HepG2 (cell line): ENCODE measurements around the gene USP36. TPM values are rescaled to one million over a fixed set of nuclear protein-coding genes. Genes with fewer than 3 reads are reported as not detected.

Experiments
- BHLHE40 ChIP-seq: IDR thresholded peaks from 2 replicates; pipeline ENCODE4 v1.6.1; 2011; ENCODE audit warnings: low read length, improper control_type of control experiment
- FOXO1 ChIP-seq: sonication (generic); formaldehyde crosslinking; IDR thresholded peaks from 2 replicates; pipeline ENCODE4 v1.4.0; 2020; ENCODE audit warnings: missing genetic modification reagents
- GTF3A ChIP-seq: sonication (generic); formaldehyde crosslinking; conservative IDR thresholded peaks from 2 replicates; pipeline ENCODE4 v1.4.0; 2020; ENCODE audit warnings: mild to moderate bottlenecking, missing genetic modification reagents
- HNF4G ChIP-seq, 2 experiments: sonication (generic) in 1 of 2; formaldehyde crosslinking in 1 of 2; IDR thresholded peaks; 2 replicates each; pipeline versions ENCODE4 v1.4.0 to v1.6.1; 2011 to 2020; ENCODE audit warnings: borderline replicate concordance in 2 of 2, low read depth in 2 of 2, mild to moderate bottlenecking in 2 of 2, low read length in 1 of 2, missing genetic modification reagents in 1 of 2, moderate library complexity in 1 of 2
- NFIC ChIP-seq: IDR thresholded peaks from 2 replicates; pipeline ENCODE4 v1.6.1; 2012; ENCODE audit warnings: mild to moderate bottlenecking, low read length, inconsistent platforms
- NR2F1 ChIP-seq, 2 experiments: fragments of 450-650 bp in 1 of 2; formaldehyde crosslinking in 1 of 2; IDR thresholded peaks; 2 replicates each; pipeline versions ENCODE4 v1.5.0 to v1.6.1; 2016 to 2020; ENCODE audit warnings: mild to moderate bottlenecking in 1 of 2, missing compliant biosample characterization in 1 of 2, missing genetic modification reagents in 1 of 2, moderate library complexity in 1 of 2
- PRPF4 ChIP-seq: fragments of 200-400 bp; formaldehyde crosslinking; IDR thresholded peaks from 2 replicates; pipeline ENCODE4 v1.6.1; 2016; ENCODE audit warnings: low read length, low read depth; ENCODE audit not compliant: poor library complexity, severe bottlenecking
- PTBP1 ChIP-seq: fragments of 200-400 bp; formaldehyde crosslinking; IDR thresholded peaks from 2 replicates; pipeline ENCODE4 v1.6.1; 2018; ENCODE audit warnings: low read length, low read depth; ENCODE audit not compliant: poor library complexity, severe bottlenecking
- RNF2 ChIP-seq: fragments of 450-650 bp; conservative IDR thresholded peaks from 2 replicates; pipeline ENCODE4 v1.6.1; 2016; ENCODE audit warnings: low read depth
- SIN3B ChIP-seq: fragments of 150-350 bp; IDR thresholded peaks from 2 replicates; pipeline ENCODE4 v1.6.1; 2014; ENCODE audit warnings: low read length
- ZNF121 ChIP-seq: sonication (generic); formaldehyde crosslinking; IDR thresholded peaks from 2 replicates; pipeline ENCODE4 v1.5.0; 2020; ENCODE audit warnings: mild to moderate bottlenecking, missing genetic modification reagents
- ZNF143 ChIP-seq: sonication (generic); formaldehyde crosslinking; IDR thresholded peaks from 2 replicates; pipeline ENCODE4 v1.4.0; 2020; ENCODE audit warnings: missing genetic modification reagents
- ZNF224 ChIP-seq: sonication (generic); formaldehyde crosslinking; IDR thresholded peaks from 2 replicates; pipeline ENCODE4 v1.5.0; 2020; ENCODE audit warnings: mild to moderate bottlenecking, missing genetic modification reagents
- ZNF24 ChIP-seq: fragments of 450-650 bp; IDR thresholded peaks from 2 replicates; pipeline ENCODE4 v1.6.1; 2017; ENCODE audit warnings: antibody characterized with exemption, mild to moderate bottlenecking
- ZNF263 ChIP-seq: sonication (generic); formaldehyde crosslinking; IDR thresholded peaks from 2 replicates; pipeline ENCODE4 v1.4.0; 2020; ENCODE audit warnings: missing genetic modification reagents
- ZNF33A ChIP-seq: sonication (generic); formaldehyde crosslinking; IDR thresholded peaks from 2 replicates; pipeline ENCODE4 v1.5.1; 2020; ENCODE audit warnings: missing genetic modification reagents, mild to moderate bottlenecking, moderate library complexity, borderline replicate concordance
- ZNF44 ChIP-seq: sonication (generic); formaldehyde crosslinking; IDR thresholded peaks from 2 replicates; pipeline ENCODE4 v1.5.1; 2020; ENCODE audit warnings: mild to moderate bottlenecking, missing genetic modification reagents
- polyA plus RNA-seq, 8 experiments: library from polyadenylated mRNA; depleted of rRNA in 3 of 8; stranded (reverse) in 7 of 8; unstranded in 1 of 8; fragments of >200 nt; fragmentation: Illumina TruSeq in 4 of 8; extraction: Trizol in 4 of 8; gene quantifications; 2 replicates each; pipeline versions ENCODE4 v1.2.1 to v1.2.3, GENCODE V29; 2011 to 2016; ENCODE audit warnings: low read depth in 4 of 8, missing spikeins in 1 of 8, mixed read lengths in 1 of 8; ENCODE audit not compliant: insufficient read depth in 1 of 8
- total RNA-seq, 5 experiments: library from RNA; depleted of rRNA; stranded (reverse); fragments of >200 nt; fragmentation: Illumina TruSeq; extraction: Trizol; gene quantifications; 2 replicates each; pipeline ENCODE4 v1.2.3, GENCODE V29; 2016; ENCODE audit warnings: low read depth in 1 of 5
- TF ChIP-seq, protein P1 (sequence below): sonication (generic); formaldehyde crosslinking; IDR thresholded peaks from 2 replicates; pipeline ENCODE4 v1.4.0; 2020; ENCODE audit warnings: missing genetic modification reagents, mild to moderate bottlenecking, borderline replicate concordance
- TF ChIP-seq, protein P2 (sequence below): sonication (generic); formaldehyde crosslinking; conservative IDR thresholded peaks from 2 replicates; pipeline ENCODE4 v1.4.0; 2020; ENCODE audit warnings: missing genetic modification reagents
- TF ChIP-seq, protein P3 (sequence below): sonication (generic); formaldehyde crosslinking; IDR thresholded peaks from 2 replicates; pipeline ENCODE4 v1.5.0; 2020; ENCODE audit warnings: missing genetic modification reagents
- TF ChIP-seq, protein P4 (sequence below): sonication (generic); formaldehyde crosslinking; IDR thresholded peaks from 2 replicates; pipeline ENCODE4 v1.5.0; 2020; ENCODE audit warnings: mild to moderate bottlenecking, missing genetic modification reagents, borderline replicate concordance
- TF ChIP-seq, protein P5 (sequence below): sonication (generic); formaldehyde crosslinking; IDR thresholded peaks from 2 replicates; pipeline ENCODE4 v1.4.0; 2020; ENCODE audit warnings: missing genetic modification reagents

Gene USP36
- total and polyA plus RNA-seq, 2 of the 13 experiments (the other 11 are each of a cell fraction or from before 2014, with no cell fraction given) = 29.6 to 45.9 TPM

DNA sequence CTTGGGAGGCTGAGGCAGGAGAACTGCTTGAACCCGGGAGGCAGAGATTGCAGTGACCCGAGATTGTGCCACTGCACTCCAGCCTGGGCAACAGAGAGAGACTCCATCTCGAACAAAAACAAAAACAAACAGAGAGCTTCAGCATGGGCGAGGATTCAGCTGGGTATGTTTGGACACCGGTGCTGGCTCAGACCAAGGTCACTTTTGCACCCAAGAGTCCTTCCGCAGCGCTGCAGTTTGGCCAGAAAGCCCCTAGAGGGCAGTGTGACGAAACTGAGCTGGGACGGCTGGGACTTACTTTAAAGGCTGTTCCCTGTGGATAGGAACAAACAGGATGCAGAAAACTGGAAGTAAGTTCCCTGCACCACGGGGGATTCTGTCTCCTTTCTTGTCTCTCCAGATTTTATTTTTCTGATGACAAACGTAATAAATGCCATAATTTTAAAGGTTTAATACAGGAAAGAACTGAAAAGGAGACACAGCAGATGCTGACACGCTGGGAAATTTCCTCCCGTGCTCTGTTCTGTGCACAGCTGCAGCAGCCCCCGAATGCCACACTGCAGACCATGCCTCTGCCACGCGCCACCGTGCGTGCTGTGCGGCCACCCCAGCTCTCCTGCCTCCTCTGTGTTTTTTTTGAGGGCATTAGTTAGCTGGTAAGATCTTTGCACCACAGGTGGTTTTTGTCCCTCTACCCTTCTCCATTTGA lies 25.2 kb upstream of the USP36 start (continued):
- TF ChIP-seq, protein P1, sequence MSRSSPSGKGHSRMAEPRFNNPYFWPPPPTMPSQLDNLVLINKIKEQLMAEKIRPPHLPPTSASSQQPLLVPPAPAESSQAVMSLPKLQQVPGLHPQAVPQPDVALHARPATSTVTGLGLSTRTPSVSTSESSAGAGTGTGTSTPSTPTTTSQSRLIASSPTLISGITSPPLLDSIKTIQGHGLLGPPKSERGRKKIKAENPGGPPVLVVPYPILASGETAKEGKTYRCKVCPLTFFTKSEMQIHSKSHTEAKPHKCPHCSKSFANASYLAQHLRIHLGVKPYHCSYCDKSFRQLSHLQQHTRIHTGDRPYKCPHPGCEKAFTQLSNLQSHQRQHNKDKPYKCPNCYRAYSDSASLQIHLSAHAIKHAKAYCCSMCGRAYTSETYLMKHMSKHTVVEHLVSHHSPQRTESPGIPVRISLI (CRISPR knock-in tag) = peak; percentile 41
- TF ChIP-seq, protein P2, sequence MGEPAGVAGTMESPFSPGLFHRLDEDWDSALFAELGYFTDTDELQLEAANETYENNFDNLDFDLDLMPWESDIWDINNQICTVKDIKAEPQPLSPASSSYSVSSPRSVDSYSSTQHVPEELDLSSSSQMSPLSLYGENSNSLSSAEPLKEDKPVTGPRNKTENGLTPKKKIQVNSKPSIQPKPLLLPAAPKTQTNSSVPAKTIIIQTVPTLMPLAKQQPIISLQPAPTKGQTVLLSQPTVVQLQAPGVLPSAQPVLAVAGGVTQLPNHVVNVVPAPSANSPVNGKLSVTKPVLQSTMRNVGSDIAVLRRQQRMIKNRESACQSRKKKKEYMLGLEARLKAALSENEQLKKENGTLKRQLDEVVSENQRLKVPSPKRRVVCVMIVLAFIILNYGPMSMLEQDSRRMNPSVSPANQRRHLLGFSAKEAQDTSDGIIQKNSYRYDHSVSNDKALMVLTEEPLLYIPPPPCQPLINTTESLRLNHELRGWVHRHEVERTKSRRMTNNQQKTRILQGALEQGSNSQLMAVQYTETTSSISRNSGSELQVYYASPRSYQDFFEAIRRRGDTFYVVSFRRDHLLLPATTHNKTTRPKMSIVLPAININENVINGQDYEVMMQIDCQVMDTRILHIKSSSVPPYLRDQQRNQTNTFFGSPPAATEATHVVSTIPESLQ (CRISPR knock-in tag) = no peak
- TF ChIP-seq PTBP1 = no peak
- TF ChIP-seq HNF4G (IDR thresholded peaks at IDR 0.05; ENCODE audit: borderline replicate concordance, low read depth, low read length) = no peak
- no peak for TF ChIP-seq HNF4G (CRISPR knock-in tag; IDR thresholded peaks at IDR 0.05; ENCODE audit: borderline replicate concordance, low read depth)
- TF ChIP-seq ZNF143 (CRISPR knock-in tag) = peak; percentile 44; the same call in 1 of the 2 replicates
- no peak for TF ChIP-seq SIN3B
- no peak for TF ChIP-seq RNF2
- no peak for TF ChIP-seq ZNF44 (CRISPR knock-in tag)
- TF ChIP-seq PRPF4 = no peak
- TF ChIP-seq, protein P3, sequence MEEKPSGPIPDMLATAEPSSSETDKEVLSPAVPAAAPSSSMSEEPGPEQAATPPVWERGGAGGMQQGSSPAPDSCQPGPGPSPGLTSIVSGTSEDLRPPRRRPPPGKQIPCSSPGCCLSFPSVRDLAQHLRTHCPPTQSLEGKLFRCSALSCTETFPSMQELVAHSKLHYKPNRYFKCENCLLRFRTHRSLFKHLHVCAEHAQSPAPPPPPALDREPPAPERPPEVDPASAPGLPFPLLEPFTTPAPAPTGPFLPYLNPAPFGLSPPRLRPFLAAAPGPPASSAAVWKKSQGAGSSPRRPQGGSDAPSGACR = no peak; the same call in 1 of the 2 replicates
- TF ChIP-seq NFIC = no peak
- no peak for TF ChIP-seq GTF3A (CRISPR knock-in tag)
- peak; percentile 99 for TF ChIP-seq ZNF121 (CRISPR knock-in tag)
- TF ChIP-seq, protein P4, sequence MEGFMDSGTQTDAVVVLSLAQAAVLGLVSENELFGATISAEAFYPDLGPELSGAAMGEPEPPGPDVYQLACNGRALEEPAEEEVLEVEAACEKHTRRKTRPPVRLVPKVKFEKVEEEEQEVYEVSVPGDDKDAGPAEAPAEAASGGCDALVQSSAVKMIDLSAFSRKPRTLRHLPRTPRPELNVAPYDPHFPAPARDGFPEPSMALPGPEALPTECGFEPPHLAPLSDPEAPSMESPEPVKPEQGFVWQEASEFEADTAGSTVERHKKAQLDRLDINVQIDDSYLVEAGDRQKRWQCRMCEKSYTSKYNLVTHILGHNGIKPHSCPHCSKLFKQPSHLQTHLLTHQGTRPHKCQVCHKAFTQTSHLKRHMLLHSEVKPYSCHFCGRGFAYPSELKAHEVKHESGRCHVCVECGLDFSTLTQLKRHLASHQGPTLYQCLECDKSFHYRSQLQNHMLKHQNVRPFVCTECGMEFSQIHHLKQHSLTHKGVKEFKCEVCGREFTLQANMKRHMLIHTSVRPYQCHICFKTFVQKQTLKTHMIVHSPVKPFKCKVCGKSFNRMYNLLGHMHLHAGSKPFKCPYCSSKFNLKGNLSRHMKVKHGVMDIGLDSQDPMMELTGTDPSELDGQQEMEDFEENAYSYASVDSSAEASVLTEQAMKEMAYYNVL (CRISPR knock-in tag) = peak; percentile 42; the same call in 1 of the 2 replicates
- 0 out of 2 replicates have a peak, but pooled peaks have one; percentile 48 for TF ChIP-seq ZNF224 (CRISPR knock-in tag)
- TF ChIP-seq NR2F1 (CRISPR knock-in tag; IDR thresholded peaks at IDR 0.05) = no peak
- no peak for TF ChIP-seq ZNF24
- TF ChIP-seq ZNF33A (CRISPR knock-in tag) = peak; percentile 73; the same call in 1 of the 2 replicates
- TF ChIP-seq ZNF263 (CRISPR knock-in tag) = 0 out of 2 replicates have a peak, but pooled peaks have one; percentile 34
- TF ChIP-seq, protein P5, sequence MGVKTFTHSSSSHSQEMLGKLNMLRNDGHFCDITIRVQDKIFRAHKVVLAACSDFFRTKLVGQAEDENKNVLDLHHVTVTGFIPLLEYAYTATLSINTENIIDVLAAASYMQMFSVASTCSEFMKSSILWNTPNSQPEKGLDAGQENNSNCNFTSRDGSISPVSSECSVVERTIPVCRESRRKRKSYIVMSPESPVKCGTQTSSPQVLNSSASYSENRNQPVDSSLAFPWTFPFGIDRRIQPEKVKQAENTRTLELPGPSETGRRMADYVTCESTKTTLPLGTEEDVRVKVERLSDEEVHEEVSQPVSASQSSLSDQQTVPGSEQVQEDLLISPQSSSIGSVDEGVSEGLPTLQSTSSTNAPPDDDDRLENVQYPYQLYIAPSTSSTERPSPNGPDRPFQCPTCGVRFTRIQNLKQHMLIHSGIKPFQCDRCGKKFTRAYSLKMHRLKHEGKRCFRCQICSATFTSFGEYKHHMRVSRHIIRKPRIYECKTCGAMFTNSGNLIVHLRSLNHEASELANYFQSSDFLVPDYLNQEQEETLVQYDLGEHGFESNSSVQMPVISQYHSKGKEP (CRISPR knock-in tag) = no peak
- peak; percentile 49; the same call in 1 of the 2 replicates for TF ChIP-seq BHLHE40
- peak; percentile 64 for TF ChIP-seq FOXO1 (CRISPR knock-in tag)
